Thyroid gland (tissue), 4 donors: ENCODE data around the gene APBB2. TPM values are rescaled to one million over a fixed set of nuclear protein-coding genes. Genes with fewer than 3 reads are reported as not detected.
A peak's percentile ranks its signal among the peaks of the same experiment; 100 is the strongest.

Experiments used
- DNase-seq, 2 donors: peaks; one replicate each; pipeline ENCODE4 v3.0.0-alpha.2; 2019
- H3K27ac ChIP-seq, 3 donors: fragments of 200-600 bp; sonication (generic); 1 replicate in 2 of 3; 2 replicates in 1 of 3; pipeline ENCODE4 v1.5.1; 2016 to 2019; ENCODE audit warnings: mild to moderate bottlenecking in 1 of 3, moderate library complexity in 1 of 3
- H3K27me3 ChIP-seq: fragments of 200-600 bp; sonication (generic); one replicate; pipeline ENCODE4 v1.5.1; 2019
- H3K36me3 ChIP-seq, 2 donors: fragments of 200-600 bp; sonication (generic); one replicate each; pipeline ENCODE4 v1.5.1; 2016 to 2019
- H3K4me1 ChIP-seq, 2 donors: fragments of 200-600 bp; sonication (generic); one replicate each; pipeline ENCODE4 v1.5.1; 2017 to 2019
- H3K4me3 ChIP-seq, 3 donors: fragments of 200-600 bp; sonication (generic); replicated peaks in 1 of 3; 1 replicate in 2 of 3; 2 replicates in 1 of 3; pipeline ENCODE4 v1.5.1; 2016; ENCODE audit warnings: mild to moderate bottlenecking in 1 of 3
- H3K9me3 ChIP-seq: fragments of 200-600 bp; sonication (generic); one replicate; pipeline ENCODE4 v1.5.1; 2017
- CTCF ChIP-seq, 6 experiments: fragments of 200-600 bp in 3 of 6; fragments of 450-650 bp in 3 of 6; sonication (generic) in 3 of 6; IDR thresholded peaks; one replicate each; pipeline ENCODE4 v1.5.1; 2016 to 2019; ENCODE audit warnings: antibody characterized with exemption in 6 of 6, mild to moderate bottlenecking in 2 of 6, inconsistent platforms in 1 of 6, moderate library complexity in 1 of 6
- POLR2A ChIP-seq, 2 donors: fragments of 450-650 bp; IDR thresholded peaks; one replicate each; pipeline ENCODE4 v1.6.1; 2017; ENCODE audit warnings: antibody characterized with exemption in 2 of 2, mild to moderate bottlenecking in 2 of 2, moderate library complexity in 1 of 2
- WGBS, 2 donors: methylation state at CpG; one replicate each; pipeline ENCODE4 v1.1.5; 2017; 5-methylcytosine and 5-hydroxymethylcytosine counted together
- intact Hi-C: fragments of 100-400 bp; cut with DNase I; formaldehyde crosslinking; loops from one replicate; pipeline ENCODE4 v1.15.1; 2023
- total RNA-seq, 4 donors: library from RNA; depleted of rRNA; stranded (reverse); fragments of >200 nt; gene quantifications; one replicate each; pipeline ENCODE4 v1.2.3, GENCODE V29; 2016

The APBB2 gene
- 100 to 1,000 TPM; 174 to 253 (median 199) TPM for total RNA-seq

DNA sequence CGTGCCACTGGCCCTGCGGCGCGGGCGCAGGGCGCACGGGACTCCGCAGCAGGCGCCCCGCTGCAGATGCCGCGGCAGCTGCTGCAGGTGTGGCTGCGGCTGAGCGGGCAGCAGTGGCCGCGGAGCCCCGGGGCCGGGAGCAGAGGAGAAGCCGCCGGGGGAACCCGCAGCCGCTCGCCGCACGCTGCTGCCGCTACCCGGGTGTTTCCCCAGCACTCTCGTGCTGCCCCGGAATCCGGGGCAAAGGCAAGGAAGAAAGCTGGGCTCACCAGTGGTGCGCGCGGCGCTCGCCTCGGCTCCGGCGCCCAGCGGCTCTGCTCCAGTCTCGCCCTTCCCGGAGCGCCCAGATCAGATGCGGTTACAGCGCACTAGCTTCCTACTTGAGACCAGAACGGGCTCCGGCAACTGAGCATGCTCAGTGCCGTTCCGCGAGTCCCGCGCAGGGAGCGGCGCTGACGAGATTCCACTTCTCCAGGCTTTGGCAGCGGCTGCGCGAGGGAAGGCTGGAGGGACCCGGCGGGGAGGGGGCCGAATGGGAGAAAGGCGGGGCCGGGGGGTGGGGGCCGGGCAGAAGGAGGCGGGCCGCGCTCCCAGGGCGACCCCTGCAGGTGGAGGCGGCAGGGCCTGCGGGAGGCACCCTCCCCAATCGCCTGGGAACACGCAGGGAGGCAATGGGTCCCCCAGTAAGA lies at the start of gene APBB2:
Gene APBB2, minus strand, starts transcription at position 407 of the 689 bp plus-strand sequence. CDS start 181,288 bp downstream, outside the sequence.
- Histone ChIP-seq H3K4me3 (peak within 1 kb of the TSS; percentile 11 to 96 (median 85)), H3K27me3 (no peaks in the 10 kb centered on the region), H3K9me3 (no peaks in the 10 kb centered on the region), H3K36me3 (no peaks in the 10 kb centered on the region), H3K27ac (peak within 1 kb of the TSS; percentile 78 to 89 (median 87)), H3K4me1 (peaks cover 24 to 45% of the 10 kb centered on the region in 2 donors)
- intact Hi-C loops = loop anchor here (5.0 kb wide), 2 partner anchors 237 to 287 kb away; no protein-coding TSS in a partner anchor
- TF ChIP-seq CTCF (IDR thresholded peaks at IDR 0.05) (peak; percentile 53 to 95 (median 74)), POLR2A (IDR thresholded peaks at IDR 0.05) (peak; percentile 54 to 99)
- DNase-seq = peak; percentile 97 to 98
- WGBS, 2 donors = 1 to 2% methylated on average over 12 to 19 of the region's 71 CpGs

GRCh38 chr4:41262198-41262597 lies 47.9 kb upstream of the APBB2 start:
- H3K9me3 ChIP-seq = no peaks in the 10 kb centered on the region
- peaks cover 6 to 9% of the 10 kb centered on the region in 2 donors for H3K4me1 ChIP-seq
- no peak for DNase-seq
- H3K27me3 ChIP-seq = no peaks in the 10 kb centered on the region
- no peak overlapping the region for H3K4me3 ChIP-seq
- no peaks in the 10 kb centered on the region for H3K36me3 ChIP-seq
- intact Hi-C loops = no loop called here
- 94 to 96% methylated on average over 6 of the region's 6 CpGs for WGBS, 2 donors
- no peak overlapping the region for H3K27ac ChIP-seq
- TF ChIP-seq CTCF (IDR thresholded peaks at IDR 0.05) = no peak
- TF ChIP-seq POLR2A (IDR thresholded peaks at IDR 0.05) = no peak

DNA sequence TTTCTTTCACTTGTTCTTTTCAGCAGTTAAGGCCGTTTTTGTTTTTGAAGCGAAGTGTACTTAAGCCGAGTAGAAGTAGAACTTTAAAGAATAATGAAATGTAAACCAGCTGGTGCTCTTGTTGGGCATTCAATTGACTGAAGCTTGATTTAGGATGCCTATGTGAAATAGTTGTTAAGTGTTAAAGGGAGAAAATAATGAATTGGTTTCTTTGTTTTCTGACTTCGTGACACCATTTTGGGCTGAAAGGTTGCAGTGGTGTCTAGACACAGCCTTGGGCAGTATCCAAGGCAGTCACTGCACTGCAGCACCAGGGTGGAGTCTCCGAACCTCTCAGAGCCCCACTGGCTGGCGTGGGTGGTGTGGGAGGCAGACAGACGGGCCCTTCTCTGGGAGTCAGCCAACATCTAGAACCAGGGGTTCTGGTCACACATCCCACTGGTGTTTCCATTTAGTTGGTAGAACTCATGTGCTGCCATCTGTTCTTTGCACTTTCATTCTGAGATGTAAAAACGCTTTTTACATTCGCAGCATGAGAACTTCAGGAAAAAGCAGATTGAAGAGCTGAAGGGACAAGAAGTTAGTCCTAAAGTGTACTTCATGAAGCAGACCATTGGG lies 45.9 kb upstream of the APBB2 start:
- TF ChIP-seq POLR2A (IDR thresholded peaks at IDR 0.05) (no peak), CTCF (IDR thresholded peaks at IDR 0.05) (no peak)
- H3K9me3 ChIP-seq = no peaks in the 10 kb centered on the region
- H3K36me3 ChIP-seq = no peaks in the 10 kb centered on the region
- no peaks in the 10 kb centered on the region for H3K27me3 ChIP-seq
- peaks cover 6 to 17% of the 10 kb centered on the region in 2 donors for H3K4me1 ChIP-seq
- no peak overlapping the region for H3K27ac ChIP-seq
- no peak overlapping the region for H3K4me3 ChIP-seq
- 79 to 83% methylated on average over 9 of the region's 9 CpGs for WGBS, 2 donors
- DNase-seq = no peak
- intact Hi-C loops = no loop called here

DNA sequence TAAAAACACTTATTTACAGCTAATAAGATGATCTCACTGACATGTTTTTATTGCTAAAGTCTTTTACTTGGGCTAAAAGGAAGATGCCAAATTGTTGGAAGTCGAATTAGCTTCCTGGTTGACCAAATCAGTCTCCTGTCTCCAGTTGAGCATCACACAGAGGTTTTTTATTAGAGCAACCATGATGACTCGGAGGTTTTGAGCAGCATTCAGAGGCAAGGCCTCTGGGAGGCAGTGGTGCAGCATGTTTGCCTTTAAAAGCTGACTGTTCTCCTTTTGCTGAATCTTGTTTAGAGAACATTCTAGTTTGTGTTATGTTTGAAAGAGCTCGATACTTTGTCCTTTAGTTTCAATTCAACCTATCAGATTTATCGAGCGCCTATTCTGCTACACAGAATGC lies 44.4 kb upstream of the APBB2 start:
- 69 to 76% methylated on average over 5 of the region's 5 CpGs for WGBS, 2 donors
- Histone ChIP-seq H3K9me3 (no peaks in the 10 kb centered on the region), H3K27ac (peak overlapping the region in 1 of 3 donors; percentile 10), H3K36me3 (no peaks in the 10 kb centered on the region), H3K27me3 (no peaks in the 10 kb centered on the region), H3K4me3 (no peak overlapping the region), H3K4me1 (peaks cover 6 to 17% of the 10 kb centered on the region in 2 donors)
- DNase-seq = peak; percentile 51 to 61
- TF ChIP-seq POLR2A (IDR thresholded peaks at IDR 0.05) (no peak), CTCF (IDR thresholded peaks at IDR 0.05) (peak in 4 of 6 experiments; percentile 41 to 62 (median 48))
- intact Hi-C loops = no loop called here

GRCh38 chr4:41257906-41258305 lies 43.6 kb upstream of the APBB2 start:
- no peak overlapping the region for H3K27ac ChIP-seq
- 33 to 41% methylated on average over 11 of the region's 11 CpGs for WGBS, 2 donors
- H3K27me3 ChIP-seq = no peaks in the 10 kb centered on the region
- peaks cover 6 to 17% of the 10 kb centered on the region in 2 donors for H3K4me1 ChIP-seq
- intact Hi-C loops = no loop called here
- H3K36me3 ChIP-seq = no peaks in the 10 kb centered on the region
- TF ChIP-seq CTCF (IDR thresholded peaks at IDR 0.05) (no peak), POLR2A (IDR thresholded peaks at IDR 0.05) (no peak)
- H3K4me3 ChIP-seq = peak overlapping the region in 1 of 3 donors; percentile 43
- H3K9me3 ChIP-seq = no peaks in the 10 kb centered on the region
- DNase-seq = no peak
